ENCODE results near the gene PRG2. TPM values are rescaled to one million over a fixed set of nuclear protein-coding genes. Genes with fewer than 3 reads are reported as not detected.

Gene PRG2
- total and polyA plus RNA-seq, 10 donors: 1.4 to 10.5 (median 3.7) TPM; not detected in 1

- TF ChIP-seq CTCF (IDR thresholded peaks at IDR 0.05 in 8 of 11, conservative IDR thresholded peaks at IDR 0.05 in 3 of 11): no peak
- TF ChIP-seq POLR2A (IDR thresholded peaks at IDR 0.05): no peak
- no peak for TF ChIP-seq POLR2AphosphoS5 (IDR thresholded peaks at IDR 0.05)
- Histone ChIP-seq H3K4me1 (peaks cover 28 to 60% (median 42%) of the 10 kb centered on the region in 6 donors), H3K4me3 (no peak overlapping the region), H3K9me3 (no peaks in the 10 kb centered on the region), H3K27ac (no peak overlapping the region), H3K36me3 (peaks cover 0 to 68% (median 19%) of the 10 kb centered on the region in 6 donors), H3K27me3 (replicated peaks in 1 of 7) (no peaks in the 10 kb centered on the region)
- DNase-seq: no peak
- intact Hi-C loops (cut with DNase I; ENCODE audit: low total_unique reads): no loop called here
- WGBS, 5 donors: 86 to 91% (median 88%) methylated on average over 4 of the region's 4 CpGs
Measured at GRCh38 chr11:57422669-57423068, 32.2 kb upstream of the PRG2 start.

- no peaks in the 10 kb centered on the region for H3K9me3 ChIP-seq
- peaks cover 28 to 55% (median 33%) of the 10 kb centered on the region in 6 donors for H3K4me1 ChIP-seq
Measured at GRCh38 chr11:57421805-57422204, 31.4 kb upstream of the PRG2 start.

GRCh38 chr11:57421066-57421465 is 30.6 kb upstream of the PRG2 start:
- Histone ChIP-seq H3K9me3 (no peaks in the 10 kb centered on the region), H3K4me1 (peaks cover 24 to 50% (median 26%) of the 10 kb centered on the region in 6 donors), H3K36me3 (peaks cover 0 to 84% (median 35%) of the 10 kb centered on the region in 6 donors), H3K27me3 (replicated peaks in 1 of 7) (no peaks in the 10 kb centered on the region), H3K27ac (no peak overlapping the region), H3K4me3 (no peak overlapping the region)
- DNase-seq: no peak
- 89 to 100% (median 98%) methylated on average over 4 of the region's 4 CpGs for WGBS, 5 donors
- no peak for TF ChIP-seq POLR2A (IDR thresholded peaks at IDR 0.05)
- TF ChIP-seq POLR2AphosphoS5 (IDR thresholded peaks at IDR 0.05): no peak
- no peak for TF ChIP-seq CTCF (IDR thresholded peaks at IDR 0.05 in 8 of 11, conservative IDR thresholded peaks at IDR 0.05 in 3 of 11)
- intact Hi-C loops (cut with DNase I; ENCODE audit: low total_unique reads): no loop called here

More at GRCh38 chr11:57421805-57422204, 31.4 kb upstream of the PRG2 start:
- intact Hi-C loops (cut with DNase I; ENCODE audit: low total_unique reads): no loop called here
- Histone ChIP-seq H3K27me3 (replicated peaks in 1 of 7) (no peaks in the 10 kb centered on the region), H3K27ac (no peak overlapping the region), H3K36me3 (peaks cover 0 to 76% (median 27%) of the 10 kb centered on the region in 6 donors), H3K4me3 (no peak overlapping the region)
- no peak for DNase-seq
- TF ChIP-seq CTCF (IDR thresholded peaks at IDR 0.05 in 8 of 11, conservative IDR thresholded peaks at IDR 0.05 in 3 of 11): no peak
- TF ChIP-seq POLR2A (IDR thresholded peaks at IDR 0.05): no peak
- no peak for TF ChIP-seq POLR2AphosphoS5 (IDR thresholded peaks at IDR 0.05)

GRCh38 chr11:57419146-57419545 is 28.7 kb upstream of the PRG2 start:
- Histone ChIP-seq H3K36me3 (peaks cover 5 to 100% (median 53%) of the 10 kb centered on the region in 6 donors), H3K27ac (no peak overlapping the region), H3K27me3 (replicated peaks in 1 of 7) (no peaks in the 10 kb centered on the region), H3K9me3 (no peaks in the 10 kb centered on the region), H3K4me3 (no peak overlapping the region), H3K4me1 (peaks cover 5 to 31% (median 7%) of the 10 kb centered on the region in 6 donors)
- WGBS, 5 donors: 73 to 96% (median 87%) methylated on average over 3 of the region's 3 CpGs
- intact Hi-C loops (cut with DNase I; ENCODE audit: low total_unique reads): no loop called here
- no peak for TF ChIP-seq POLR2AphosphoS5 (IDR thresholded peaks at IDR 0.05)
- TF ChIP-seq CTCF (IDR thresholded peaks at IDR 0.05 in 8 of 11, conservative IDR thresholded peaks at IDR 0.05 in 3 of 11): no peak
- TF ChIP-seq POLR2A (IDR thresholded peaks at IDR 0.05): no peak
- DNase-seq: no peak

Data from spleen (tissue), 11 donors.